Right forelimb (tissue), 1 donor: ENCODE measurements around the gene UNC50.
"Not testable (repeated sequence)": the region's sequence is repeated elsewhere in the genome, so short reads cannot be mapped to it uniquely, and the experiment has no call there.

Source experiments
- DNase-seq: peaks from one replicate; pipeline ENCODE4 v3.0.0-alpha.2; 2018

The UNC50 gene

DNA sequence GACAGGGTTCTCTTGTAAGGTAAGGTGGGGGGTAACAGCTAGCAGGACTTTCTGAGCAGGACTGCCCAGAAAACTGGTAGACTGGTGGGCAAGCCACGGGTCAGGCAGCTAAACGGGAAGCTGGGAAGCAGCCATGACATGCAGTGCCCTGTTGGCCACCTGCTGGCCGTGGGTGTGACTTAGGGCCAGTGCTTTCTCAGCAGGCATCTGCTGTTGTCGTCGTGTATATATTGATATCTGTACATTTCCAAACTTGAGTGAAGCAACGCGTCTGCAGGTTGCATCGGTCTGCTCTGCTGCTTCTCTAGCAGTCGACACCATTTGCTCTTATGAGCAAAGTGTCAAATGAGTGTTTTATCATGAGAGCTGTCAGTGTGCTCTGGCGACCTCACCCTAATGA is 31.1 kb upstream of the UNC50 start:
- no peak for DNase-seq

DNA sequence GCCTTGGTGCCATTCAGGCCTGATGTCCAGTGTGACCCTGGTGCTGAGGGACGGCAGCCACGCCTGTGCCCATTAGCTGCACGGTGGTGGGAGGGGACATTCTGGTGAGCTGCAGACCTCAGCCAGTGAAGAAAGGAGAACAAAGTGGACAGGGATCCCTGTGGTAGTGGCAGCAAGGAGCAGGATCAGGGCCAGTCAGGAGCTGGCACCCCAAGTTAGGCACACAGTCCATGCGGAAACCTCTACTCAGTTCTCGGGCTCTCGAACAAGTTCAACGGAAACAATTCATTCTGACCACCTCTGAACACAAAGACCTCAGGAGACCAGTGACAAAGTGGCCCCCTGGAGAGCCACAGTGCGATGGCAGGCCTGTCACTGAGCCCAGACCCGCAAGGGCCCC is 30.2 kb upstream of the UNC50 start:
- no peak for DNase-seq

DNA sequence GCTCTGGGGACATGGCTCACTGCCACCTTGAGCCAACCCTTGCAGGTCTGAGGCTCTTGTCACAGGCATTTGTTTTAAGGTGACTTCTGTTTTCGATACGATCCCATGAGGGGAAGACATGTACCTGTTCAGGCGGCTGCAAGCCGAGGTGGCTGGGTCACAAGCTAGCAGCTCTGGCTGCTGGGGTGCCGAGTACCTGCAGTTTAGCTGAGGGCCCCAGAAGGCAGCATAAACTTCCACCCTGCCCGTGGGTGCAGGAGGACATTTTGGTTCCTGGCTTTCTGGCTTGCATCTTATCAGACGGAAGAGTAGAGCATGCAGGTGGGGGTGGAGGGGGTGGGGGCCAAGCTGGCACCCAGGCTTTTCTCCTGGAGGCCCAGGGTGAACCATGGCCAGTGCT is 28.5 kb upstream of the UNC50 start:
- no peak for DNase-seq

DNA sequence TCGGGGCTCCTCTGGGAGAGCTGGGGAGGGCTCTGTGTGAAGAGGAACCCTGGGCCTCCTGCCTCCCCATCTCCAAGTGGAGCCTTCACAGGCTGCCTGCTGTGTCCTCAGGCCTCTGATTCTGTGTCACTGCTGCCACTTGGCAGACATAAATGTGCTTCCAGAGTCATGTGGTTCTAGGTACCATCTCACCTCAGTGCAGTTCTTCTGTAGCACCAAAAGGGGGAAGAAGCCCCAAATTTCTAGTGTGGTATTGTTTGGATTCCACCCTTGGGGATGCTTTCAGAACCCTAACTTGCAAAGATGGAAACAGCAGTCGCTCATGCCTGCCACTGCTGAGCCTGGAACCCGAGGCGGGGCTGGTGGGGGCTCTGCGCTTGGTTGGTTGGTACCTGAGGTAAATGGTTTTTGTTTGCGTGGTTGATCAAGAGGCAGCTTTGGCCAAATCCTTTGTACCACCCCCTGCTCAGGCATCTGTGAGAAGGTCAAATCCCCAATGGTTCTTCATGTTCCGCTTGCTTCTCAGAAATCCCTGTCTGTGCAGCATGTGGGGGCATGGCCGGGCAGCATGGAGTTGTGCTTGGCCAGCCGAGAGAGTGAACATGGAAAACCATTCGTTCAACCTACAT is 27.6 kb upstream of the UNC50 start:
- no peak for DNase-seq

DNA sequence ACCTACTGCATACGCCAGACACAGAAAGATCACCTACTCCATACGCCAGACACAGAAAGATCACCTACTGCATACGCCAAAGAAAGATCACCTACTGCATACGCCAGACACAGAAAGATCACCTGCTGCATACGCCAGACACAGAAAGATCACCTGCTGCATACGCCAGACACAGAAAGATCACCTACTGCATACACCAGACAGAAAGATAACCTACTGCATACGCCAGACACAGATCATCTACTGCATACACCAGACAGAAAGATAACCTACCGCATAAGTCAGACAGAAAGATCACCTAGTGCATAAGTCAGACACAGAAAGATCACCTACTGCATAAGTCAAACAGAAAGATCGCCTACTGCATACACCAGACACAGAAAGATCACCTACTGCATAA is 25.9 kb upstream of the UNC50 start:
- no peak for DNase-seq

DNA sequence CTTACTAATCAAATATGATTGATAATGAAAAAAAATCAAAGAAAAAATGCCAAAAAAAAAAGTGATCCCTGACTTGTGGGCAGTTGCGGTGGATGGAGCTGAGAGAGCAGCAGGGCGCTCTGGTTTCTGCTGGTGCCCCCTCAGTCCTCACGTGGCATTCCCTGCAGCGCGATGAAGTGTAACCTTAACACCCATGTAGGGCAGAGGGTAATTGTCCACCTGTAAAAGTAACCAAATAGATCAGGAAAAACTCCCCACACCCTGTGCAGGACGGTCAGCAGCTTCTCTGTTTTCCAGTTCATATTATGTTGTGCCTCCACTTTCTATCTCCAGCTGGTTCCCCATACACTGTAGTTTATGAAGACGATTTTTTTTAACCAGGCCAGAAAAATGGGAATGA is 25.1 kb upstream of the UNC50 start:
- no peak for DNase-seq

DNA sequence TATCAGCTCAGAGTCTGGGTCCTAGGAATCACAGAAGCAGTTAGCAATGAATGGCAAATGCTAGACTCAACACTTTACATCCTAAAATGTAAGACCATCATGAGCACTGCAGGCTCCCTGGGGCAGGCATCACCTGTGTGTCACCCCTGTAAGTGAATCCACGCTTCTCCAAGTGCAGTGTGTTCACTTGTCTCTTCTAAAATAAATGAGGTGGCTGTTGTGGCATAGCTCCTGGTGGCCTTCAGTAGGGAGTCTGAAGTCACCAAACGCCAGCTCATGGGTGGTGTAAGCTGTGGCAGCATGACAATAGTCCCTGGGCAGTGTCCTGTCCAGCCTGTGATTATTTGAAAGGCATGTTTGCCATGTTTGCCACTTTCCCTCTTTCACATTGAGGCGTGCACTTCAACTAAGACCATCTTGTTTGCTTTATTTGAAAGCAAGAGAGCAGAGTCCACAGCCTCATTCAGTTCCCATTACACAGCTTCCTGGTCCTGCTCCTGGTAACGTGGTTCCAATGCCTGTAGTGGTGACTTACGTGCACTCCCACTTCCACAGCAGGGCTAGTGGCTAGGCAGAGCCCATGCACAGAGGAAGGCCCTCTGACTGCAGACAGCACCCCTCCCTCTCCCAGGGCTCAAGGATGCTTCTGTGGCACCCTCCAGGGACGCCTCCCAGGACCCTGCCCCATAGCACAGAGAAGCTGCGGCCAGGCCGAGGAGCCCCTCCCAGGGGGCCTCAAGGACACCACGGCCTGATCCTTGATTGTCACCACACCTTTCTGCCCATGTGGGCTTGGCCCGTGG is 24.4 kb upstream of the UNC50 start:
- DNase-seq: no peak

DNA sequence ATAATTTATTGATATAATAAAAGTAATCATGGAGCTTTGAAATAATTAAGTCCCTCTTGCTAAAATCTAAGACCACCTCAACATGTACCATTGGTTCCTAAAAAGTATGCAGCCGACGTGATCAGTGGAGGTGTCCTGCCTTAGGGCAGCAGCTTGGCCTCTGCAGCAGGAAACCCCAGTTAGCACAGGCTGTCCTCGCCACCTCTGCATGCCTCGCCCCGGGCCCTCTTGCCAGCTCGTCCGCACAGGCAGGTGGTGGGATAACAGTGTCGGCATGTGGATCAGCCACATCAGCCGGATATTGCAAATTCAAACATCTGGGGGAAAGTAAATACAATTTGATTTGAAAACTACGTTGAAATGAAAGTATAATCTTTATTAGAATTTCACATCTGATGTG is 23.0 kb upstream of the UNC50 start:
- no peak for DNase-seq

DNA sequence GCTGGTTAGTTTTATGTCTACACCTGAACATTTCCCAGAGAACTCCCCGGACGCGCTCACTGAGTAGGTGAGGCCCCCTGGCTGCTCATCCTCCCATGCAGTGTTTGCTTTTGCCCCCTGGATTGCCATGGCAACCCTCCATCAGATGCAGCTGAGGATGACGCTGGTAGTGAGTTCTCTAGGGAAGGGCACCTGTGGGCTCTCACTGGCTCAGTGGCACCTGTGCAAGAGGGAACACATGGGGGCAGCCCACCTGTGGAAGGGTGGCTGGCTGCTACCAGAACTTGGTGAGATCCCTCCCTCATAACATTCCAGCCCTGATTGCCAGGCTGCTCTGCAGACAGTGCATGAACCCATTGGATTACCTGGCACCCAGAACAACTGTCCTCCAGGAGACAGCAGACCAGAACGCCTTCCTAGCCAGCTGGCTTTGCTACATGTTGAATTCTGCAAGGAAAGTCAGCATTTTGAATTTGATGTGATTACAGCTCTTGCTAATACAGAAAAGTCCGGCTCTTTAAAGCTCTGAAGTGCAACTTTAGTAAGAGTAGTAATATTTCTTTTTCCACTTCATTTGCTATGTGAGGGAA is 21.7 kb upstream of the UNC50 start:
- no peak for DNase-seq

DNA sequence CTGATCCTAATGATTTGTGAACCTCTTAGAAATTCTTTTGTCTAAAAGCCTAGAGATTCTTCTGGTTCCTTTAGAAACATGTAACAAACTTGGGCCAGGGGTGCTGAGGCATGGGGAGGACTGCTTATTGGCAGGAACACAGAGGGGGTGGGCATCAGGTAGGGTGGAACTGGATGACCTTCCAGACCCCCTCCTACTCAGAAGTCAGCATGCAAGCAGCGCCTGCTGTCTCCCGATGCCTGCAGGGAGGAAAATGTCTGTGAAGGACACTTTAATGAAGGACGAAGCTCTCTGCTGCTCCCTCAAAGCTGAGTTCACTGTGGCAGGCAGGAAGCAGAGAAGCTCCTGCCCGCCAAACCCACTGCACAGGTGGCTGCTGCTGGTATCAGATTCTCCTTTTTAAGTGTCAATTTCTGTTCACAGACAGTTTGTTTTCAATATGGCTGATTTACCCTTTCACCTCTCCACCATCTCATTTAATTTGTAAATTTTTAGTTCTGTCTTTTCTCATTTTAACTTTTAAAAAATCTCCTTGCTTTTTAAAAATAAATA is 19.4 kb upstream of the UNC50 start:
- DNase-seq: no peak

DNA sequence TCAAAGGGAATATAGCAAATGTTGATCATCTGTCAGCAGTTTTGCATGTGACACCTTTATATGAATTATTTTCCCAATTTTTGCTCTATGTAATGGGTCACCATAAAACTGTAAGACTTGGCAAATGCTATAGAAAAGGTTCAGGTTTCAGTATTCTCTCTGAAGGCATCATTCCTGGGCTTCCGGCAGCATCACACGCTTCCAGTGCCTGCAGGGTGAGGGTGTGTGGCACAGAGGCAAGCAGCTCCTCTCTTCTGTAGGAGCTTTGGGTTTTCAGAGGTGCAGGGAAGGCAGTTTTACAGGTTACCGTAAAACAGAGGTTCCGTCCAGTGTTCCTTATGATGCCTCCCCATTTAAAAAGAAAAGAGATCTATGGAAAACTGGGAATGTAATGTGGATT is 18.9 kb upstream of the UNC50 start:
- DNase-seq: no peak

DNA sequence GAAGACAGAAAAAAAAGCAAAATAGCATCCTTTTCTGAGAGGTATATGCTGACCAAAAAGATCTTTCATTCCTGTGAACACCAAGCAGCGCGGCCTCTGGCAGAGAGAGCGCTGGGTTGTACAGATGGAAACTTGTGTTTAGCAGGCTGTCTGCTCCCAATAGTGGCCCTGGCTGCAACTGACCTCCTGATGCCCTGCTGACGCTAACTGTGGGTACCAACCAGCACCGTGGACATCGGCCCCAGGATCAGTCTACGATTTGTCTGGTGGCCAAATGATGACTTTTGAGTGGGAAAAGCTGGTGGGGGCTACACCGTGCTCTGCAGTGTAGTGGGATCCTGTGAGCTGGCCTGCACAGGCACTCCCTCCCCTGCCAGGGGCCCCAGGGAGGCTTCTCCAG is 15.8 kb upstream of the UNC50 start:
- no peak for DNase-seq

DNA sequence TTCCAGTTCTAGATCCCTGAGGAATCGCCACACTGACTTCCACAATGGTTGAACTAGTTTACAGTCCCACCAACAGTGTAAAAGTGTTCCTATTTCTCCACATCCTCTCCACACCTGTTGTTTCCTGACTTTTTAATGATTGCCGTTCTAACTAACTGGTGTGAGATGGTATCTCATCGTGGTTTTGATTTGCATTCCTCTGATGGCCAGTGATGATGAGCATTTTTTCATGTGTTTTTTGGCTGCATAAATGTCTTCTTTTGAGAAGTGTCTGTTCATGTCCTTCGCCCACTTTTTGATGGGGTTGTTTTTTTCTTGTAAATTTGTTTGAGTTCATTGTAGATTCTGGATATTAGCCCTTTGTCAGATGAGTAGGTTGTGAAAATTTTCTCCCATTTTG is 13.7 kb upstream of the UNC50 start:
- not testable (repeated sequence) for DNase-seq

DNA sequence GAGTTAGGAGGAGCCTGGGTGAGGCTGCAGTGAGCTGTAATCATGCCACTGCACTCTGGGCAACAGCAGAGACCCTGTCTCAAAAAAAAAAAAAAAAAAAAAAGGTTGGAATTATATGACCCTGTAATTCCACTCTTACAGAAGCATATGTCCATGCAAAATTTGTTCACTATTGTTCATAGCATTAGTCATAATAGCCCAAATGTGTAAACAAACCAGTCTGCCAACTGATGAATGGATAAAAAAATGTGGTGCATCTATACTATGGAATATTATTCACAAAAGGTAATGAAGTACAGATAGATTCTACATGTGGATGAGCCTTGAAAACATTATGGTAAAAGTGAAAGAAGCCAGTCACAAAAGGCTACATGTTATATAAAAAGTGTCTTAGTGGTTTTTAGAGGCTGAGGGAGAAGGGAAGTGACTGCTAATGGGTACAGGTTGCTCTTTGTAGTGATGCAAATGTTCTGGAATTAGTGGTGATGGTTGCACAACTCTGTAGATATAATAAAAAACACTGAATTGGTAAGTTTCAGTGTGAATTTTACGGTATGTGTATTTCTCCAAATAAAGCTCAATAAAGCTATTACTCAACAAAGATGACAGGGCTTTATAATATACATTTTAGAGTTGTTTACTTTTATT is 9.5 kb upstream of the UNC50 start:
- no peak for DNase-seq

DNA sequence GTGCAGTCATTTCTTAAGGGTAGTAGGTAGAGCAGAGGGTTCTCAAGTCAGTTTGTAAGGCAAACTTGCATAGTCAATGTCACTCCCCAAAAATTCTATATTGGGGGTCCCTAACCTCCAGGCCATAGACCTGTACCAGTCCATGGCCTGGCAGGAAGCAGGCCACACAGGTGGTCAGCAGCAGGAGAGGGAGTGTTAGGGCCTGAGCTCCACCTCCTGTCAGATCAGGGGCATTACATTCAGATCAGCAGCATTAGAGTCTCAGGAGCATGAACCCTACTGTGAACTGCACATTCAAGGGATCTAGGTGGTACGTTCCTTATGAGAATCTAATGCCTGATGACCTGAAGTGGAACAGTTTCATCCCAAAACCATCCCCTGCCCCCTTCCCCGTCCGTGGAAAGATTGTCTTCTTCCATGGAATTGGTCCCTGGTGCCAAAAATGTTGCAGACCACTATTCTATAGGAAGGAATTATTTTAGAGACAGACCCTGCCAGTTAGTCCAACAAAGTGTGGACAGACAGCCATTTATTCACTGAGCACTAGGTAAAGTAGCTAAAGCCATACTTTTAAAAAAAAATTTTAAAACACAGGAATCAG is 6.8 kb upstream of the UNC50 start:
- DNase-seq: no peak

DNA sequence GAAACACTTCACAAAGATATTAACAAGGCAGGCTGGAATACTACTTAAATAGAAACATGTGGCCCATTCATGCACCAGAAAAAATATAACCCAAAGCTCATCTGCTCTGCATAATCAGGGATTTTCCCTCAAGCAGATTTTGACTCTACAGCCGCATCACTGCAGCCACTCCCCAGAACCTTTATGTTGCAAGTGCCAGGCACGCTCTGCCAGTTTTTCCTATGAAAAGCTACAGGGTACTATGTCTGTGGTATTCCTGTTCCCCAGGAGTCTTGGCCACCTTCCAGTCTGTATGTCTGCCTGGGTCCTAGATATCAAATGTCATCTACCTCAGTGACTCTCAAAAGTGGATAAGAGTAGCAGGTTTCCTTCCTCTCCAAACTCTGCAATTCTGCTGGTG is 3.8 kb upstream of the UNC50 start:
- no peak for DNase-seq

DNA sequence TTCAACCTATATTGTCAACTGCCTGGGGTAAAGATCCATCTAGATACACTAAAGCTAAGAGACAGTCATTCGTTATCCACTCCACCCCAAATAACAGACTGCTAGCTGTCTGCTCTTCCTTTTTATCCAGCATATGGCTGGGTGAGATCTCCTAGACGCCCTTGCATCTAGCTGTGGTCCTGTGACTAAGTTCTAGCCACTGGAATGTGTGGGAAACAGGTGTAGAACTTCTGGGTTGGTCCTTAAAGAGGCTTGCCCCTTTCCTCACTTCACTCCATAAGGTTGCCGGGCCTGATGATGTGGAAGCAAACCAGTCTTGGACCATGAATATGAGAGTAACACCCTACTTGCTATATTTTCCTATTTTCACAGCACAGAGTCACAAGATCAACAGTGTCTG is 3.3 kb upstream of the UNC50 start:
- no peak for DNase-seq

DNA sequence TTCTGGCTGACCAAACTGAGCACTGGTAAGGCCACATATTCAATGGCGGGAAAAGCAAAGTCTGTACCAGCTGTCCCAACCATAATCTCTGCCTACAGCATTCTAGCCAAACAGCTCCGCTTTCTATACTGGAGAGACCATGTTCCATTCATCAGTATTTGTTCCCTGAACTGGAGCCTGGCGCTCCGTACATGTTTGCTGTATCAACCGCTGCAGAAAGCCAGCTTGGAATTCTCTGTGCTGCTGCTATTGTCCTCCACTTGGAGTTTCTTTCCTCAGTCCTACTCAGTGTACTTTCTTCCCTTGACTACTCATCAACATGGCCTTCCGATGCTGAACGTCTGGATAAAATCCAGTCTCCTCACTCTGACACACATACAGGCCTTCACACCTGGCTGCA is 2.0 kb upstream of the UNC50 start:
- no peak for DNase-seq

DNA sequence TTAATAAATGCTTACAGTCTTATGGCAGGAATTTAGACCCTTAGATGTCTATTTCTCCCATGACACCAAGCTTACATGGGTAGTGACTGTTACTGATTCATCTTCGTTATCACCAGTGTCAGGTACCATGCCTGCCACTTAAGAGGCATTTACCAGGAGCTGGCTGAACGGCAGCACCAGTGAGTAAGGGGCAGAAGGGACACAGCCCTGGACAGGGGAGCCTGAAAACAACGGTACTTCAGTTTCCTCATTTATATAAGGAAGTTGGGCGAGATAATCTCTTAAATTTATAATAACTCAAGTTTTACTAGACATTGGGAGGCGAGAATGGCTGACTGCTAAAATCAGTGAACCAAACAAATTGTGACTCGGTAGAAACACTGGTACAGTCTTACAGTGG is 1.3 kb upstream of the UNC50 start:
- no peak for DNase-seq

DNA sequence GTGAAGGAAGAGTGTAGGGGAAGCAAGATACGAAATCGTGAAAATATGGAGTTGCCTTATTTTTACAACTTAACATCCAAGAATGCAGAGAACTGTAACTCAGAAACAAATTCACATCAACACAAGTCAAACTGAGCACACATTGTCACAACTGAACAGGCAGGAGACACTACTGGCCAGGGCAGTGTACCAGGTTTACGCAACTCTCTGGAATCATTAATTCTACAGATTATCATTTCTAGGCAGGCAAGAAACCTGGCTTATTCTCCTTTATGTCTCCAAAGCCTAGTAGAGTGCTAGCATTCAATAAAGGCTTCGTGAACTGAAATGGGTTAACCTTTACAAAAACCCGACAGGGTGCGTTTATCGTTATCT is 661 bp upstream of the UNC50 start:
- DNase-seq: no peak

DNA sequence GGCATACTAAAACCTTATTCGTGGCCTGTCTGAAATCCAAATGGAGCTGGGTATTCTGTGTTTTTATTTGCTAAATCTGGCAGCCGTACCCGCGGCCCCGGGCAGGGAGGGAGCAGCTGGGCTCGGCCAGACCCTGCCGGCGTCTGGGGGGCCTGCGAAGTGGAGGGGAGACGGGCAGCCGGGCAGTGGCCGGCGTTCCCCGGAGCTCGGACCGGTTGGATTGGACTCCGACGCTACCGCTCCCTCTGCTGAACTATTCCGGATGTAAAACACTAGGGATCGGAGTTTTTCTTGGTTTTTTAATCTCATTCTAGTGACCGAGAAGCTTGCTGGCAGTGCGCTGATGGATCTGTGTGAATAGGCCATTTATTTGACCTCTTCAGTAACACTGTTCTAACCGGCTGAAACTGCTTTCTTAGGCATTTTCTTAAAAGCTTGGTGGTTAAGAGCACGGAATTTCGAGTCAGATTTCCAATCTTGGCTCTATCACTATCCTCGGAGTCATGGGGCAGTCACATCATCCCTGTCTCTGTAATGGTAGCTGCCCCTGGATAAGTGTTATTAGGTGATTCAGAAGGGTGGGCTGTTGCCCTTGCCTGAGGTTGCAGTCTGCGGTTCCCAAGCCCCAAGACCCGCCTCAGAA is 694 bp downstream of the UNC50 start:
- peak; percentile 68 for DNase-seq

DNA sequence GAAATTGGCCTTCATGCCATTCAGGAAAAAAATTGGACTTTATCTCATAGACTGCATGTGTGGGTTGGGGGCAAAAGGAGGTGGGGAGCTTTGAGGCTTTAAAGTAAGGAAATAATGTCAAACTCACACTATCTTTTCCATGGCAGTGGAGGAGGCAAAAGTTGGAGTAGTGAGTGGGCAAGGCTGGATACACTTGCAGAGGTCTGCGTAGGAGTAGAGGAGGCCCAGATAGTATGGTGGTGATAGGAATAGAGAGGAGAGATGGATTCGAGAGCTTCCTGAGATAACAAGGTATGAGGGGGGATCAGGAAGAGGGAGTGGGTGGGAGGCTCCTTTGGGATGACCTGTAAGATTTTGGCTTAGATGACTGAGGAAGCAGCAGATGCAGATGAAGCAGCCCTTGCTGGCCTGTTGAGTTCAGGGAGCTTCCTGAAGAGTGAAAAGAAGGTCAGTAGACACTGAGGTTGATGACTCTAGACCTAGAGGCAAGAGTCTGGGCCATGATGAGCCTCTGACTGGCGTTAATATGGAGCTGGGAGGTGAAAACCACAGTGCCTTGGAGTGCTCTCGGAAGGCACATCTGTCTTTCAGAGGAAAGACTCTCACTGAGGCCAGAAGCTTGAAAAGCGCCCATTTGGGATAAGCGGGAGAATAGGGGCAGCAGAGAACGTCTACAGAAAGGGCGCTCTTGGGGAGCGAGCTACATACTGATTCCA is 5.8 kb downstream of the UNC50 start:
- no peak for DNase-seq
